NCI-H2171 treated with DMSO at 0.1 percent for 48 hours (cell line): Measurements from ENCODE around the gene CA5A.
"Not testable (repeated sequence)": the region's sequence is repeated elsewhere in the genome, so short reads cannot be mapped to it uniquely, and the experiment has no call there.

Experiments
- DNase-seq: peaks from one replicate; lab custom pipeline; 2025; lab: John Stamatoyannopoulos, UW

CA5A gene

DNA sequence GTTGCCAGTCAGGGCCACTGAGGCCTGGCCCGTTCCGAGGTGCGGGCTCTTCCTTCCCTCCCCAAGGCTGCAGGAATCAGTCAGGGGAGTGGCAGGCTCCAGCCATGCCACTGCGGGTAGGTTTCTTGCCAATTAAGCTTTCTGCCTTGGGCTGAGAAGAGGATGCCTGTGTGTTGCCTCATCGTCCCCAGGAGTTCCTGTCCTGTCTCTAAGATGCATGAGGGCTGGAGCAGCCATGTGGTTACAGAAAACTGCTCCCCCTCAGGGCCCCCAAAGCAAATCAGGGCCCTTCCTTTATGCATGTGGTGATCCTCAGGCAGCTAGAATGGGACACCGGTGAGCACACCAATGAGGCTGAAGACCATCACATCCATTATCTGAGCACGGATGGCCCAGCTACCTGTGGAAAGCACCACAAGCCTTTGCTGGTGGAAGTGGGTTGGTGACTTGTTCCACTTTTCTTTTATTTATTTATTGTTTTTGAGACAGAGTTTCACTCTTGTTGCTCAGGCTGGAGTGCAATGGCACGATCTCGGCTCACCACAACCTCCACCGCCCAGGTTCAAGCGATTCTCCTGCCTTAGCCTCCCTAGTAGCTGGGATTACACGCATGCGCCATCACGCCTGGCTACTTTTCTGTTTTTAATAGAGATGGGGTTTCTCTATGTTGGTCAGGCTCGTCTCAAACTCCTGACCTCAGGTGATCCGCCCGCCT is 40.0 kb downstream of the CA5A start:
- not testable (repeated sequence) for DNase-seq

DNA sequence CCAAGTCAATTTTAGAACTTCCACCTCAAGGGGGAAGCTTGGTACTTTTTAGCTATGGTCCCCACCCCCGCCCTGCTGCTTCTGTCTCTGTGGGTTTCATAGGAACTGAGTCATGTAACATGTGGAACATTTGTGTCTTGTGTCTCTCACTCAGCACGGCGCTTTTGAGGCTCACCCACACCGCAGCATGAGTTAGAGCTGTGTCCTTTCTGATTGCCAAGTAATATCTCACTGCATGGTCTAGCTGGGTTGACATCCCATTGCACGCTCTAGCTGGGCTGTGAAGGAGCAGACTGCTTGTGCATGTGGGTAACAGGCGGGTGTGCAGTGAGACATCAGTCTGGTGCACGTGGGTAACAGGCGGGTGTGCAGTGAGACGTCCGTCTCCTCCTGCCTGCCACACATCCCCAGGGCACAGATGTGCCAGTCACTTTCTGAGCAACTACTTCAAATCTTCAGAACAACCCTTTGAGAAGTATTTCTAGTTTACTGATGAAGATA is 40.6 kb downstream of the CA5A start:
- no peak for DNase-seq

DNA sequence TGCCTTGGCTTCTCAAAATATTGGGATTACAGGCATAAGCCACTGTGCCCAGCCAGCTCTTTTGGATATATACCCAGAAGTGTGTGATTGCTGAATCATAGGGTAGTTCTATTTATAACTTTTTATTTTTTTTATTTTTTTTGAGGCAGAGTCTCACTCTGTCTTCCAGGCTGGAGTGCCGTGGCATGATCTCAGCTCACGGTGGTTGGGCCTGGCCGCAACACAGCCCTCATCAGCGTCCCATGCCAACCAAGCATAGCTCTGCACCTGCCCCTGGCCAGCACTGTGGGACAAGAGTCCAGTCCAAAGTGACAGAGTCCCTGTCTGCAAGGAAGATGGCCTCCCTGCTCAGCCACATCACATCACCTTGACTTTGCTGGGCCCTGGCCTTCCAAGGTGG is 42.3 kb downstream of the CA5A start:
- DNase-seq = not testable (repeated sequence)

DNA sequence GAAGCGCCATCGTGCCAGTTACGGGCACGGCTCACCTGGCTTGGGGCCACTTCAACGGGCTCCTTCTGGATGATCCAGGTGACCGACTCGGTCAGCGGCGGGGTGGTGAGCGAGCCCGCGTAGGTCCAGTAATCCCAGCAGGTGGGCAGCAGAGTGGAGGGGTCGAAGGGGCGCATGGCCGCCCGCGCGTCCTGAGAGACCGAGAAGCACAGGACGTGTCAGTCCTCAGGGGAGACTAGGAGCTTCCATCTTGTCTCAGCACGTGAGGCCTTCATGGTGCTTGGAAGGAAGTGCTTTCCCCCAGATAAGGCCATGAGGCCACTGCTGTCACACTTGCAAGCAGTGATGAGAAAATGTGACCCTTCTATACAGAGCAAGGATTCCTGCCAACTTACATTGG is 44.6 kb downstream of the CA5A start:
- no peak for DNase-seq

DNA sequence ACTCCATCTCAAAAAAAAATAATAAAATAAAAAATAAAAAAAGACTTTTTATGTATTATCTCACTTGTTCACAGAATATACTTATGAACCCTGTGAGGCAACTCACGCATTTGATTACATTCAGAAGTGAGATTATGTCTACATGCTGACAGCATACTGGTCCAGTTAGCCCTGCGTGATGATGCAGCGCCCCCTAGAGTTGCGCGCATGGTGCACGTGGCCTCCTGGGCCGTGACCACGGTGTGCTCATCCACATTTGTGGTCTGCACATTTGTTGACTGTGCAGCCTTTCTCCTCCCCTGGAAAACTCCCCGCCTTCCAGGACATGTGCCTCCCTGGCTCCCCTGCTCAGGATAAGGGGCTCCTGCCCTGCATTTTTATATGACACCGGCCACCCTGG is 46.6 kb downstream of the CA5A start:
- DNase-seq = not testable (repeated sequence)

DNA sequence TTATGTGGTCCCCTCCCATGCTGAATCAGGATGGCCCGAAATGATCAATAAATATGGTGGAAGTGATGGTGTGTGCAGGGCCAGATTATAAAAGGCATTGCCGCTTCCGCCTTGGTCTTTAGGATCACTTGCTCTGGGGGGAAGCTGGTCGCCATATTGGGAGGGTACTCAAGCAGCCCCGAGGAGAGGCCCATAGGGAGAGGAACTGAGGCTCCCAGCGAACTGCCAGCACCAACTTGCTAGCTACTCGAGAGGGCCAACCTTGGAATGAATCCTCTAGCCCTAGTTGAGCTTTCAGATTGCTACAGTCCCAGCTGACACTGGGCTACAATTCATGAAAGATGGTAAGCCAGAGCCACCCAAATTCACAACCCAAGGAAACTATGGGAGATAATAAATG is 48.0 kb downstream of the CA5A start:
- DNase-seq = not testable (repeated sequence)

DNA sequence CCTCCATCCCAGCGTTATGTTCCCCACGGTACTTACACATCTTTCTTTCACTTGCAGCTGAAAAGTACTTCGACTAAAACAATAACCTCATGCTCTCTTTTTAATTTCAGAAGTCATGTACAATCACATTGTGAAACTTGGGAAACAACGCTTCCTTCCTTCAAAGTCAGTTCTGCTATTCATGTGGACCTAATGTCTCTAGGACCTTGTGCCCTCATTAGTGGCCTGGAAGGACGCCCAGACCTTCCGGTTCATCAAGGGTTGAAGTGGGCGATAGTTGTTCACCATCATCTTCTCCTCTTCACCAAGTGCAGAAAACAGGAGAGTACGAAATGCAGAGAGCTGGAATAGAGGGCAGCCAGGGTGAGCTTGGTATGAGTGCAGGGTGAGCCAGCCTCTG is 48.4 kb downstream of the CA5A start:
- DNase-seq = not testable (repeated sequence)

DNA sequence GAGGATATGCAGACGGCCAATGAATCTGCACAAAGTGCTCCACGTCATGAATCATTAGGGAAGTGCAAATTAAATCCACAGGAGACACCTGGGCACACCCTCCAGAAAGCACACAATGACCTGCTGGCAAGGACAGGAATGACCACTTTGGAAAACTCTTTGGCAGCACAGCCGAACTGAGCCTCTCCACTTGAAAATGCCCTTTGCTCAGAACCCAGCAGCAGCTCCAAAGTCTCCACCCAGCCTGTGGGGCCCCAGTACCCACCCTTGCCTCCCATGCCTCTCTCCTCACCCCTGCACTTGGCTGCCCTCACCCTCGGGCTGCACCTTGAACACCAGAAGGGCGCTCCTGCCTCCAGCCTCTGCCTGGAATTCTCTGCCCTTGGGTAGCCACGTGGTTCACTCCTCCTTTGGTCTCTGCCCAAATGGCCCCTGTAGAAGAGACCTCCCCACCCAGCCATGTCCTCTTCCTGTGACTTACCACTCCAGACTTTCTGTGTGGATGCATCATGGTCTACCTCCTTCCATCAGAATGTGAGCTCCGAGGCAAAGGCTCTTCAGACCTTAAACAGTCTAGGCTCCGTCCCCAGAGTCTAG is 50.9 kb downstream of the CA5A start:
- DNase-seq = not testable (repeated sequence)

DNA sequence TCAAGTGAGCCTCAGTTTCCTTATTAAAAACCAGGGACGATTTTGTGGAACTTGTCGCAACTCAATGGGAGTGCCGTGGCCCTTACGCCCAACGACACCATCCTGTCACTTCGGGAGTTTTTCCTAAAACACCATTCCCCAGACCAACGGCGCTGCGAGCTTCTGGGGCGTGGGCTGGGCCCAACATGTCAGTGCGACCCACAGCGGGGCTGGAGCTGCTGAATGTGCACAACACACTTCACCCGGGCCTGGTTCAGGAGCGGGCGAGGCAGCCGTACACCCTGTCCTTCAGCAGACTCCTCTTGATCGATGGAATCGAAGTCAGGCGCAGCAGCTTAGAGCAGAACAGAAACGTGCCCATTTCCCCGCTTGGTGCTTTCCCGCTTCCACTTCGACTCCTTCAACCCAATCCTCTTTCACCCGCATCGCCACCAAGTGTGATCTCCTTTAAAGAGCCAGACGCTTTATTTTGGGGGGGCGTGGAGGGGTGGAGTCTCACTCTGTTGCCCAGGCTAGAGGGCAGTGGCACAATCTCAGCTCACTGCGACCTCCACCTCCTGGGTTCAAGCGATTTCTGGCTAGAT is 53.8 kb downstream of the CA5A start:
- no peak for DNase-seq

DNA sequence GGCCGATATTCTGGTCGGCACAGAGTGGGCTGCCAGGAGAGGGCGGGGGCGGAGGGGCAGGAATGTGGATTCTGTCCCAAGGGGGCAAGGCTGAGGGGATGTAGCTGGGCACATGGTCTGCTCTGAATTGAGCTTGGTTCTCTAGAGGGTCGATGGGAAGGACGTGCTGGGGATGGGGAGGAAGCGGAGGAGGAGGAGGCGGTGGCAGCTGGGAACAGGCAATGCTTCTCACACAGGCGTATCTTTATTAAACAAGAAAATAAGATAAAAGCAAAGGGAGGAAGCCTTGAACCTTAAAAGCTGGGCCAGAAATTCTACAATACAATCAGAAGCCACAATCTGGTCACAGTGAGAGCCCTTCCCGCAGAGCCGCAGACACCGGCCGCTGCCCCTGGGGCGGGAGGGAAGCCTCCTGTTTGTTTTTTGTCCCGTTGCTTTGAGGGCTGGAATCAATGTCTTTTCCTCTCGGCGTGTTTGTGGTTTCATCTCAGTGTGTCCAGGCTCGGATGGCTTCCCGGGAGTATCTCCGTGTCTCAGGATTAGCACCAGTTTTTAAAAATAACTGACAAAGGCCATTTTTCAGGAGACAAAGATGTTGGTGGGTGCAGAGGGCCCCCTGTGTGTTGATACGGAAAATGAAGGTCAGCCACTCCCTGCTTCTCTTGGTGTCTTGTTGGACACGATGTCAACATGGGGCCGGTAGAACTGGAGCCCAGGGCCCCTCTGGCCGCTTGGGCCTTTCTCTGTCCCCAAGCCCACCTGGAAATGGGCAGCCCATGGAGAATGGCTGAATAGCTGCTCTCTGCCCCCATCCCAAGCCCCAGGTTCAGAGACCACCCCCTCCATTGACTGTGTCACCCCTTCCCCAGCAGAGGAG is 54.8 kb downstream of the CA5A start:
- peak; percentile 71 for DNase-seq

DNA sequence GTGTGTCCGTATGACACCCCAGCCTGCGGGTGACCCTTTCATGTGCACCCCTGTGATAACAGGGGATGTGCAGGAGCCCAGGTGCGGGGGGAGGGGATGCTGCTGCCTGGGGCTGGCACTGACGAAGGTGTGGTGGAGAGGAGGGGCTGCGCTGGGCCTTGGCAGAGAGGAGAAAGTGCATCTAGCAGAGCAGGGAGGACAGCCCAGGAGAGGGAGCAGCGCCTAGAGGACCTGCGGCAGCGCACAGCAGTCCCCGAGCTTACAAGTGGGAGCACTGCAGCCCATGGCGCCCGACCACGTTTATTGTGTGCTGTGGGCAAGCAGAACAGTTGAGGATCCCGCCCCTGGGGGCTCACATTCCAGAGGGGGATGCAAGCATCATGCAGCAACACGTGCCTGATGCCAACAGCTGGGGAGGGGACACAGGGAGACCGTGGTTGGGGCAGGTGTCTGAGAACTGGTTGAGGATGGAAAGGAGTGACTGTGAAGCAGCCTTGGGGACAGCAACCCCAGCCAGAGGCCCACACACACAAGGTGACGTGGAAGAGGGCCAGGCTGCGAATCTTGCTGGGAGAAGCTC is 56.1 kb downstream of the CA5A start:
- no peak for DNase-seq

DNA sequence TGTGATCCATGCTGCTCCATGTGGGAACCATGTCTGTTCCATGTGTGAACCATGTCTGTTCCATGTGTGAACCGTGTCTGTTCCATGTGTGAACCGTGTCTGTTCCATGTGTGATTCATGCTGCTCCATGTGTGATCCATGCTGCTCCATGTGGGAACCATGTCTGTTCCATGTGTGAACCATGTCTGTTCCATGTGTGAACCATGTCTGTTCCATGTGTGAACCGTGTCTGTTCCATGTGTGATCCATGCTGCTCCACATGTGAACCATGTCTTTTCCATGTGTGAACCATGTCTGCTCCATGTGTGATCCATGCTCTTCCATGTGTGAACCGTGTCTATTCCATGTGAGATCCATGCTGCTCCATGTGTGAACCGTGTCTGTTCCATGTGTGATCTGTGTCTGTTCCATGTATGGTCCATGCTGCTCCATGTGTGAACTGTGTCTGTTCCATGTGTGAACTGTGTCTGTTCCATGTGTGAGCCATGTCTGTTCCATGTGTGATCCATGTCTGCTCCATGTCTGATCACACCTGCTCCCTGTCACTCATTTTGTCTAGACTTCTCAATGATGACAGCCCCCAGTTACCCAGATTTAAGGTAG is 56.8 kb downstream of the CA5A start:
- not testable (repeated sequence) for DNase-seq

DNA sequence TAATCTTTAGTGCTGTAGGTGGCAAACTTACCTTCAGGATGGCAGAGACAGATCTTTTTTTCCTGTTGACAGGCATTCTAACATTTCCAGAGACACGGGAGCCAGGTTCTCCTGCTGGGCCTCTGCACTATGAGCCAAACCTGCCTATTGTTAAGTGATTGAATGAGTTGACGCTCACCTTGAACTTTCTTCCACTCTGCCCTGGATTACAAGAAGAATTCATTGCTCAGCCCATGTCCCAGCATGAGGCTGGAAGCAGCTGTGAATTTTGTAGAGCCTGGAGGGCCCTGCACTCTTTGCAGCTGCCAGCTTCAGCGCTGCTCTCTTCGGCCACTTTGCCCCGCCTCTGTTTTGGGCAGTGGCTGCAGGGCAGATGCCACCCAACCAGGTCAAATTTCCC is 57.6 kb downstream of the CA5A start:
- DNase-seq = no peak

DNA sequence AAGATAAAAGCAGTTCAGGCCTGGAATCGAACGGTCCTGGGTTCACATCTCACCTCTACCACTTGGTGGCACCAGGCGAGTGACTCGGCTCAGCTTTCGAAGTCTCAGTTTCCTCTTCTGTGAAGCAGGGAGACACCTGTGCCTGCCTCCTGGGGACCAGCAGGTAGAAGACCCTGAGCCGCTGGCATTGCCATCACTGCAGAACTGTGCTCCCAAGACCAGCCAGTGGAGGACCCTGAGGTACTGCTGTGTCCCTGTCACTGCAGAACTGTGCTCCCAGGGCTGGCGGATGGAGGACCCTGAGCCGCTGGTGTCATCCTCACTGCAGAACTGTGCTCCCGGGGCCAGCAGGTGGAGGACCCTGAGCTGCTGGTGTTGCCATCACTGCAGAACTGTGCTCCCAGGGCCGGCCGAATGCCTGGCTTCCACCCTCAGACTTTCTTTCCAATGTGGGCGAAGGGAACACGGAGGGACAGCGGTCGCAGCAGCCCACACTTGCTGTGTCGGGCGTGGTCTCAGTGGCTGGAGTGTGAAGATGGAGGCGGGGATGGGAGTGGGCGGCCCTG is 58.3 kb downstream of the CA5A start:
- no peak for DNase-seq

DNA sequence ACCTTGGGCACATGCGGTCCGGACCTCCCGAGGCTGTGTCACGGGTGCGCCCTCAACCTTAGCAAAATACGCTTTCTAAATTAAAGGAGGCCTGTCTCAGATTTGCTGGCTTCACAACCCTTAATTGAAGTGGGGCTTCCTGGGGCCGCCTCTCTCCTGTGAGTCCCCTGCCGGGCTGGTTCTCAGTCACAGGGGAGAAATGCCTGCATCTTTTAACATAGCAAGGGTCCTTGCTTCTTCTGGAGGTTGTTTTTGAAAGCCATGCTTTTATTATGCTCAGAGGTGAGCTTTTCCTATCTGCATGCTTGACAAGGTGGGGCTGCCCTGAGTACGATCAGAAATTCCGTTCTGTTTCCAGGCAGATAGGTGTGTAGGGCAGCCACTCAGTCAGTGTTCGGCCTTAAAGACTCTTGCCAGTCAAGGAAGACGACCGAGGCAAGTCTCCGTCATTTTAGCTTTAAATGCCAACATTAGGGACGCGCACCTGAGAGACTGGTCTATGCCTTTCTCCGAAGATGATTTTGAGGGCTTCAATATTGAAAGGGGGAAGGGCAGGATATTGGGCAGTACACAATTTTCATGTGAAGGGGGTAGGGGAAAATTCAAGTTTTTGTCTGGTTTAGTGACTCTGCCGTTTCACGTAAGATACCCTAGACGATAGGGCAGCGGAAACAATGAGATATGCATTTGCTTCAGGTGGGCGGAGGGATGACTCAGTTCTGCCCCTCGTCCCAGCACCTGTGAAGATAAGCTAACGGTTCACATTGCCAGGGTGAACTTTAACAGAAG is 61.5 kb downstream of the CA5A start:
- no peak for DNase-seq

DNA sequence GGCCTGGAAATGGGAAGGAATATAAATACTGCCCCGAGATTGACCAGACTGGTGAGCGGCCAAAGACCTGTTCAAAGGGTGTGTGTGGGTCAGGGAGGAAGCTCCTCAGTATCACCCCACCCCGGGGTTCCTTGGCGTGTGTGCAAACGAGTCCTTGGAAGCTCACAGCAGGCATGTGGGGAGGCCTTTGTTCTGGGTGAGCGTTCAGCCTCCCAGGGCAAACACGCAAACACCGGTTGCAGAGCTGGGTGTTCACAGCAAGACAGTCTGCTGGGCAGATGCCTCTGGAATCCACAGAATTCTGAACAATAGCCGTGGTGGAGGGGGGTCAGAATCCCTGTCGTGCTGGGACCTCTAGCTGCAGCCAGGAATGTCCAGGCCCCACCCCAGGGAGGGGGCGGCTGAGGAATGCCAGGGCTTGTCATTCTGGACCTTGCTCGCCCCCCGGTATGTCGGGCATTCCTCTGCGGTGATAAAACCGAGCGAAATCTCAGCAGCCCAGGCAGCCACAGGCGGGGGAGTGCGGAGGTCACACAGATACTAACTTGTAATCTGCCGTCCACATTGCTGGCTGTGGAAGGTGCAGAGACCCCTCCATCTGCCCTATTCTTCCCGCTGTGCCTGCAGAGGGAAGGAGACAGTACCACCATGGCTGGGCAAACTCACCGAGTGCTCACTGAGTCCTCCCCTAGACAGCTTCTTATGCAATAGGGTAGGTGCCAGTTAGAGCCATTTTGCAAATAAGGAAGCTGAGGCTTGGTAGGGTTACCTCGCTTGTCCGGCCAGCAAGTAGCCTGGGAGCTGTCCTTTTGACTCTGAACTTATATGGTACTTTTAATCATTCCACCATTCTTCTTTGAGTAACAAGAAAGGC is 65.7 kb downstream of the CA5A start:
- not testable (repeated sequence) for DNase-seq

DNA sequence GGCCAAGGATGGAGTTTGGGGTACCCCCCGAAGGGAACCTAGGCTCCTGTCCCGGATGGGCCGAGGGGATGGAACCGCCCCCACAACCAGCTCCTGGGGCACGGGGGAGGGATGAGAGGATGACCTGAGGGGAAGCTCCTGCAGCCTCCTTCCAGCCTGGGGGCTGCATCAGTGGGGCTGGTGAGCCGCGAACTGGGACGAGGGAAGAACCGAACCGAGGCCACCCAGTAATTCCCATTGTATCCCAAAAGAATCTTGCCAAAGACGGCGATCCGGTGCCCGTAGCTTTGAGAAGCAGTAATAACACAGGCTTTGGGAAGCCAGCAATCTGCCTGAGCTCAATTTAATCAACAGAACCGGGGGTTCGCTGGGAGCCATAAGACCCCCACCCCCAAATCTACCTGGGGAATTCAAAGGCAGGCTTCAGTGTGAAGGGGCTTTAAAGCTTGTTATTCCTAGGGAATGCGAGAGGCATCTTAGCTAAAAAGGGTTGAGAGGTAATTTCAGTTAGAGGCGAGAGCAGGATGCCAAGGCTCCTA is 66.4 kb downstream of the CA5A start:
- DNase-seq = not testable (repeated sequence)

DNA sequence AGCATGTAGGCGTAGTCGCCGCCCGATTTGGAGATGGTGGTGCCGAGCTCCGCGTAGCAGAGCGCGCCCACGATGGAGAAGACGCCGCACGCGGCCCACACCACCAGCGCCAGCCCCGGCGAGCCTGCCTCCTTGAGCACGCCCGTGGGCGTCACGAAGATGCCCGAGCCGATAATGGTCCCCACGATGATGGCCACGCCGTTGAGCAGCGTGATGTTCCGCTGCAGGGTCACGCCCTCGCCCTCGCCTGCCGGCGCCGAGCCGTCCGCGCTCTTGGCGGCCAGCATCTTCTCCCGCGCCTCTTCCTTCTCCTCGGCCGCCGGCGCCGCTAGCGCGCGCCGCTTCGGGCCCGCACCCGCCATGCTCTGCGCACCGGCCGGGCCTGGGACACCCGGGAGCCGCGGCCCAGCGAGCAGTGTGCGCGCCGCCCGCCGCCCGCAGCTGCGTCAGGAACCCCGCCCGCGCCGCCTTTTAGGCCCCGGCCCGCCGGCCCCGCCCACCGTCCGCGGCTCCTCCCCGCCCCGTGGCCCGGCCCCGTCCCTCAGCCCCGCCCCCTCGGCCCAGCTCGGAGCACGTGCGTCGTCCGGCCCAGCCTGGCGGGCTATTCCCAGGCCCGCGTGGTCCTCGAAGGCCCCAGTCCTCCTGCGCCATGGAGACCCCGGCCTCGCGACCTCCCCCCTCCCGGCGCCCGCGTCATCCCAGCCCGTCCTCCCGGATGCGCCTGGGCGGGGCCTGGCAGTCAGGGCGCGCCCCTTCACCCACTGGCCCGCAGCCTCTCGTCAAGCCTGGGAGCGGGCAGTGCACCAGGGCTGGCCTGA is 67.1 kb downstream of the CA5A start, which contains the start of gene SLC7A5:
TSS of gene SLC7A5 (minus strand) at position 447 of the 818 bp plus-strand sequence. CDS start at position 362, 85 bp downstream.
- DNase-seq = peak; percentile 54
